Kidney glomerular epithelial cell (primary cell): Measurements from ENCODE around the gene HECTD4.
A peak's percentile ranks its signal among the peaks of the same experiment; 100 is the strongest.

Experiments used
- DNase-seq: peaks from one replicate; lab custom pipeline; 2025; lab: John Stamatoyannopoulos, UW

Gene HECTD4

GRCh38 chr12:112208301-112208910 lies 173.8 kb downstream of the HECTD4 start:
- DNase-seq = no peak

- no peak for DNase-seq
These were observed 174.8 kb downstream of the HECTD4 start for GRCh38 chr12:112207397-112207924.

GRCh38 chr12:112206944-112207343 lies 175.3 kb downstream of the HECTD4 start:
- DNase-seq = no peak

- DNase-seq = no peak
These were observed 183.1 kb downstream of the HECTD4 start for GRCh38 chr12:112199136-112199535.

- DNase-seq = peak; percentile 47
These were observed 184.0 kb downstream of the HECTD4 start for GRCh38 chr12:112198120-112198733.

- no peak for DNase-seq
These were observed 185.9 kb downstream of the HECTD4 start for GRCh38 chr12:112196196-112196875.

GRCh38 chr12:112194601-112195247 lies 187.5 kb downstream of the HECTD4 start:
- DNase-seq = no peak

GRCh38 chr12:112192475-112192874 lies 189.8 kb downstream of the HECTD4 start:
- DNase-seq = no peak

GRCh38 chr12:112191840-112192321 lies 190.3 kb downstream of the HECTD4 start:
- DNase-seq = no peak

- no peak for DNase-seq
These were observed 191.0 kb downstream of the HECTD4 start for GRCh38 chr12:112191201-112191600.

- DNase-seq = no peak
These were observed 191.8 kb downstream of the HECTD4 start for GRCh38 chr12:112190231-112191025.

- no peak for DNase-seq
These were observed 194.0 kb downstream of the HECTD4 start for GRCh38 chr12:112188130-112188830.

- no peak for DNase-seq
These were observed 196.9 kb downstream of the HECTD4 start for GRCh38 chr12:112185093-112185923.

GRCh38 chr12:112184056-112184887 lies 198.0 kb downstream of the HECTD4 start:
- DNase-seq = no peak

- no peak for DNase-seq
These were observed 198.8 kb downstream of the HECTD4 start for GRCh38 chr12:112183141-112184021.

GRCh38 chr12:112182499-112182898 lies 199.7 kb downstream of the HECTD4 start:
- DNase-seq = no peak

GRCh38 chr12:112180422-112180821 lies 201.8 kb downstream of the HECTD4 start:
- DNase-seq = no peak

- DNase-seq = no peak
These were observed 202.3 kb downstream of the HECTD4 start for GRCh38 chr12:112179916-112180315.
